Erythroblast (primary cell): ENCODE measurements around the gene DOCK3.

Source experiments
- DNase-seq, 2 experiments: peaks; one replicate each; lab custom pipeline; 2025; lab: John Stamatoyannopoulos, UW
- GATA1 ChIP-seq: IDR thresholded peaks from 2 replicates; pipeline ENCODE4 v1.6.1; 2011; ENCODE audit warnings: low read depth, mild to moderate bottlenecking, control low read depth, low read length, moderate library complexity
- POLR2A ChIP-seq: IDR thresholded peaks from 2 replicates; pipeline ENCODE4 v1.6.1; 2011; ENCODE audit warnings: mild to moderate bottlenecking, low read length

Gene DOCK3

GRCh38 chr3:50639055-50639494 is 35.7 kb upstream of the DOCK3 start:
- TF ChIP-seq POLR2A (no peak), GATA1 (no peak)
- DNase-seq = peak in 1 of 2 experiments; percentile 34

DNA sequence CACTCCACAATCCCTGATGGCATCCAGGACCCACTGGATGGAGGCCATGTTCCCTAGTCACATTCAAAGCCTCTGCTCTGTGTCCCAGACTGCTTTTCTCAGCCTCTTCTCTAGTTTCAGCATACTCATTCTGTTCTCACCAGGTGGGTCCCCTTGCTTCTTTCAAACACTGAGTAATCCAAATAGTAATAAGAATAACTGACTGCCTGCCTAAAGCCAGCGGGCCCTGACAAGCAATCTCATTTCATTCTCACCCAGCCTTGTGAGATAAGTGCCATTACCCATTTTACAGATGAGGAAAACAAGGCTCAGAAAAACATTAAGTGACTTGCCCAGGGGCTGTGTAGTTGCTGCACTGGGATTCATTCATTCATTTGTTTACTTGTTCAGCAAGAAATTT is 32.3 kb upstream of the DOCK3 start:
- DNase-seq = no peak

DNA sequence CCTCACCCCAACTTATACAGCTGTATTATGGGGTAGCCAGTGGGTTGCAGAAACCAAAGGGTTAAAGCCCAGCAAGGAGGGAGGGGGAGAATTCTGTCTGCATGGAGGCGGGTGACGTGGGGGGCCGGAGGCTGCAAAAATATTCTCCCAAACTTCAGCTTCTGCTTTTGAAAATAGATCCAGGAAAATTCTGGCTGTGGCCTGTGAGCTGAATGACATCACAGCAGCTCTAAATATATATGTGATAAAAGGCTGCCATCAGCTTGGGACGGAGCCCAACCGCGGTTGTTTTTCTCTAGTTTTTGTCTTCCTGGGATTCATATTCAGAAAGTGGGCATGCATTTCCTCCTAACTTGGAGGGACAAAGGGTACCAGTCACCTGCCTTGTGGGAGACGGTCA is 30.2 kb upstream of the DOCK3 start:
- no peak for DNase-seq
- TF ChIP-seq POLR2A (no peak), GATA1 (no peak)

More for the DNA sequence above, 32.3 kb upstream of the DOCK3 start:
- TF ChIP-seq POLR2A (no peak), GATA1 (no peak)

DNA sequence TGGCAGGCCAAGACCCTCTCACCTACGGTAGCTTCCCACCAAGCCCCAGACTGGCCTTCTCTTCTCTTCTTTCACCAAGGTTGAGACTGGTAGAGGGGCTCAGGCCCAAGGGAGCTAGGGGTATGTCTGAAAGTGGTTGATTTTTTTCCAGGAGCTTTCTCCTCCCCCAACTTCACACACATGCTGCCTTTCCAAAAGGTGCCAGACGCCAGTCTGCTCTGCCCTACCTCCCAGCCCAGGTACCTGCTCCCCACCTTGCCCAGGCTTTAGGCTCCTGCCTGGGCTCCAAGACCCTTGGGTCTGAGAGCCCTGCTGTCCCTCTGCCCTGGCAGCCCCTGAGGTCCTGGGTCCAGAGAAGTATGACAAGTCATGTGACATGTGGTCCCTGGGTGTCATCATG is 29.3 kb upstream of the DOCK3 start:
- no peak for DNase-seq
- TF ChIP-seq POLR2A = no peak
- TF ChIP-seq GATA1 = no peak

DNA sequence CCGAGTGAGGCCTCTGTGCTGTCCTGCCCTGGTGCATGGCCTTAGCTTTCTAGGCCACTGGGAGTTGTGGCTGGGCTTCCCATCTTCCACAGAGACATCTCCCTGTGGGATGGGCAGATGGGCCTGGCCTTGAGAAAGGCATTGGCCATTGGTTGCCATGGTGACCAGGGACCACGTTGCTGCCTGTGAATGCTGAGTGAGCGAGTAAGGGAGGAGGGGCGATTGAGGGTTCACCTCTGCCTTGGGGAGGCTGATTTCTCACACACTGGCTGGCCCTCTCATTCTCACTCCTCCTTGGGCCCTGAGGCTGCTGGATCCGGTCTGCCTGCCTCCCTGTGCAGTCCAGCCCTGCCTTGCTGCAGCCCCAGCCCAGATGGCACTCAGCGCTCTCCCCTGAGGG is 26.4 kb upstream of the DOCK3 start:
- TF ChIP-seq GATA1 (no peak), POLR2A (no peak)
- no peak for DNase-seq

- TF ChIP-seq GATA1 (no peak), POLR2A (no peak)
- no peak for DNase-seq
Observed at GRCh38 chr3:50648944-50649343, 25.8 kb upstream of the DOCK3 start.

- DNase-seq = no peak
- TF ChIP-seq POLR2A (no peak), GATA1 (no peak)
Observed at GRCh38 chr3:50649451-50649931, 25.2 kb upstream of the DOCK3 start.

DNA sequence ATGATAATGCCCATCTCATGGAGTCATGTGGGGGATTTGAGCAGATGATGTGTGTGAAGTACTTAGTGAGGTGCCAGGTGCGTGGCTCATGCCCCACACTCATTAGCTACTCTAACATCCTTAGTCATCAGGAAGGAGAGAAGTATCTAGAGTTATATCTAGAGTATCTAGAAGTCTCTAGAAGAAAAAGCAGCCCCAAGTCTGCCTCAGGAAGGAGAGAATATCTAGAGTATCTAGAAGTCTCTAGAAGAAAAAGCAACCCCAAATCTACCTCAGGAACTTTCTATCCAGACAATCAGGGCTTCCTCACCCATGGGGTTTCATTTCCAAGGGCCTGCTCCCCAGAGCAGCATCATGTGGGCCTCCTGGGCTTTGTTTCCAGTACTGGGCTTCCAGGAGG is 24.7 kb upstream of the DOCK3 start:
- DNase-seq = no peak
- no peak for TF ChIP-seq POLR2A
- TF ChIP-seq GATA1 = no peak

GRCh38 chr3:50651445-50651844 is 23.3 kb upstream of the DOCK3 start:
- no peak for DNase-seq
- TF ChIP-seq GATA1 (no peak), POLR2A (no peak)

- TF ChIP-seq GATA1 (no peak), POLR2A (no peak)
- DNase-seq = no peak
Observed at GRCh38 chr3:50651920-50652529, 22.7 kb upstream of the DOCK3 start.

GRCh38 chr3:50652709-50653108 is 22.0 kb upstream of the DOCK3 start:
- peak; percentile 47 to 67 for DNase-seq
- no peak for TF ChIP-seq POLR2A
- no peak for TF ChIP-seq GATA1

- no peak for DNase-seq
- no peak for TF ChIP-seq POLR2A
- TF ChIP-seq GATA1 = no peak
Observed at GRCh38 chr3:50653937-50654595, 20.7 kb upstream of the DOCK3 start.

GRCh38 chr3:50655009-50655830 is 19.5 kb upstream of the DOCK3 start:
- no peak for DNase-seq
- TF ChIP-seq GATA1 (no peak), POLR2A (no peak)
